ENCODE results near the gene EZH2.

- TF ChIP-seq CTCF (conservative IDR thresholded peaks at IDR 0.05 in 1 of 2, IDR thresholded peaks at IDR 0.05 in 1 of 2; ENCODE audit: extremely low read depth in 1 of 2, insufficient read depth in 1 of 2, low read depth in 1 of 2, low read length in 2 of 2) (no peak), EZH2 (IDR thresholded peaks at IDR 0.05; ENCODE audit: borderline replicate concordance, low read length) (no peak)
These were observed 35.8 kb upstream of the EZH2 start for GRCh38 chr7:148919859-148920258.

All from mammary epithelial cell (primary cell).